H9 (cell line): ENCODE results near the gene ARFGAP2. TPM values are rescaled to one million over a fixed set of nuclear protein-coding genes. Genes with fewer than 3 reads are reported as not detected.
A peak's percentile ranks its signal among the peaks of the same experiment; 100 is the strongest.

ENCODE experiments used
- DNase-seq: peaks from one replicate; pipeline ENCODE4 v3.0.0-alpha.2; 2017
- H2AFZ ChIP-seq: one replicate; pipeline ENCODE4 v1.6.1; 2013; ENCODE audit warnings: mild to moderate bottlenecking, low read length, control low read depth, moderate library complexity
- H2AK5ac ChIP-seq: 2 replicates; pipeline ENCODE4 v1.6.1; 2013; ENCODE audit warnings: low read length, control low read depth, mixed read lengths; ENCODE audit not compliant: insufficient read length
- H2BK120ac ChIP-seq: one replicate; pipeline ENCODE4 v1.6.1; 2013; ENCODE audit warnings: low read depth, mild to moderate bottlenecking, low read length, control low read depth, inconsistent platforms; ENCODE audit not compliant: poor library complexity, severe bottlenecking
- H2BK12ac ChIP-seq: 2 replicates; pipeline ENCODE4 v1.6.1; 2013; ENCODE audit warnings: low read length, control low read depth, mixed read lengths, low read depth; ENCODE audit not compliant: insufficient read length
- H2BK15ac ChIP-seq: 2 replicates; pipeline ENCODE4 v1.6.1; 2013; ENCODE audit warnings: low read depth, low read length, control low read depth
- H2BK20ac ChIP-seq: one replicate; pipeline ENCODE4 v1.6.1; 2013; ENCODE audit warnings: low read depth, mild to moderate bottlenecking, low read length, control low read depth, inconsistent platforms; ENCODE audit not compliant: poor library complexity, severe bottlenecking
- H2BK5ac ChIP-seq: 2 replicates; pipeline ENCODE4 v1.6.1; 2013; ENCODE audit warnings: low read length, control low read depth, mixed read lengths; ENCODE audit not compliant: insufficient read length
- H3K14ac ChIP-seq: 2 replicates; pipeline ENCODE4 v1.6.1; 2013; ENCODE audit warnings: low read length, control low read depth; ENCODE audit not compliant: insufficient read depth
- H3K18ac ChIP-seq: 2 replicates; pipeline ENCODE4 v1.6.1; 2013; ENCODE audit warnings: low read depth, mild to moderate bottlenecking, mixed read lengths, low read length, control low read depth; ENCODE audit not compliant: insufficient read length
- H3K23ac ChIP-seq: 2 replicates; pipeline ENCODE4 v1.6.1; 2013; ENCODE audit warnings: low read length, control low read depth, mixed read lengths, low read depth; ENCODE audit not compliant: insufficient read length
- H3K23me2 ChIP-seq: 2 replicates; pipeline ENCODE4 v1.6.1; 2013; ENCODE audit warnings: low read depth, mild to moderate bottlenecking, mixed read lengths, low read length, control low read depth; ENCODE audit not compliant: insufficient read length, poor library complexity, severe bottlenecking
- H3K27ac ChIP-seq: 2 replicates; pipeline ENCODE4 v1.5.1; 2013; ENCODE audit warnings: low read length, control low read depth, mixed read lengths, low read depth; ENCODE audit not compliant: insufficient read length
- H3K27me3 ChIP-seq: 2 replicates; pipeline ENCODE4 v1.6.1; 2013; ENCODE audit warnings: low read length, control low read depth, inconsistent platforms; ENCODE audit not compliant: insufficient read depth
- H3K4ac ChIP-seq: 2 replicates; pipeline ENCODE4 v1.6.1; 2013; ENCODE audit warnings: low read depth, mild to moderate bottlenecking, control low read depth, inconsistent platforms, low read length, moderate library complexity
- H3K4me1 ChIP-seq: 2 replicates; pipeline ENCODE4 v1.6.1; 2013; ENCODE audit warnings: low read length, control low read depth, inconsistent platforms; ENCODE audit not compliant: insufficient read depth
- H3K4me2 ChIP-seq: 2 replicates; pipeline ENCODE4 v1.6.1; 2013; ENCODE audit warnings: low read length, control low read depth, mixed read lengths; ENCODE audit not compliant: insufficient read length, insufficient read depth
- H3K56ac ChIP-seq: 2 replicates; pipeline ENCODE4 v1.6.1; 2013; ENCODE audit warnings: low read depth, mild to moderate bottlenecking, mixed read lengths, low read length, control low read depth; ENCODE audit not compliant: insufficient read length
- H3K79me1 ChIP-seq: 2 replicates; pipeline ENCODE4 v1.6.1; 2013; ENCODE audit warnings: low read depth, mild to moderate bottlenecking, moderate library complexity, low read length, control low read depth, inconsistent platforms; ENCODE audit not compliant: insufficient read depth, poor library complexity, severe bottlenecking
- H3K79me2 ChIP-seq: 2 replicates; pipeline ENCODE4 v1.6.1; 2013; ENCODE audit warnings: low read length, control low read depth, inconsistent platforms; ENCODE audit not compliant: insufficient read depth
- H3K9ac ChIP-seq: 2 replicates; pipeline ENCODE4 v1.6.1; 2013; ENCODE audit warnings: low read length, control low read depth, mixed read lengths; ENCODE audit not compliant: insufficient read length; ENCODE audit errors: extremely low read depth
- H3K9me3 ChIP-seq: one replicate; pipeline ENCODE4 v1.6.1; 2013; ENCODE audit warnings: low read depth, low read length, inconsistent platforms; ENCODE audit not compliant: control insufficient read depth
- H3T11ph ChIP-seq: one replicate; pipeline ENCODE4 v1.6.1; 2013; ENCODE audit warnings: mild to moderate bottlenecking, low read length, control low read depth, inconsistent platforms
- H4K20me1 ChIP-seq: one replicate; pipeline ENCODE4 v1.6.1; 2013; ENCODE audit not compliant: control insufficient read depth, insufficient read length, insufficient read depth
- H4K5ac ChIP-seq: 2 replicates; pipeline ENCODE4 v1.6.1; 2013; ENCODE audit warnings: low read depth, mild to moderate bottlenecking, mixed read lengths, low read length, control low read depth; ENCODE audit not compliant: insufficient read length
- H4K8ac ChIP-seq: replicated peaks from 2 replicates; pipeline ENCODE4 v1.6.1; 2013; ENCODE audit warnings: low read length, control low read depth, mixed read lengths, low read depth; ENCODE audit not compliant: insufficient read length
- H4K91ac ChIP-seq: 2 replicates; pipeline ENCODE4 v1.6.1; 2013; ENCODE audit warnings: low read depth, mild to moderate bottlenecking, moderate library complexity, mixed read lengths, low read length, control low read depth; ENCODE audit not compliant: insufficient read length
- H3K27ac Mint-ChIP-seq, 3 experiments: 2 replicates in 2 of 3; 3 replicates in 1 of 3; pipeline ENCODE4 v1.8.0; 2020 to 2021; ENCODE audit warnings: mixed read lengths in 3 of 3, mild to moderate bottlenecking in 1 of 3, moderate library complexity in 1 of 3
- H3K27me3 Mint-ChIP-seq: 2 replicates; pipeline ENCODE4 v1.8.0; 2021; ENCODE audit warnings: low read depth, mild to moderate bottlenecking, moderate library complexity, mixed read lengths
- H3K36me3 Mint-ChIP-seq, 3 experiments: 2 replicates in 2 of 3; 3 replicates in 1 of 3; pipeline ENCODE4 v1.8.0; 2020 to 2021; ENCODE audit warnings: low read depth in 3 of 3, mixed read lengths in 3 of 3; ENCODE audit not compliant: insufficient read depth in 1 of 3
- H3K4me1 Mint-ChIP-seq, 2 experiments: 2 replicates each; pipeline ENCODE4 v1.8.0; 2020; ENCODE audit warnings: mixed read lengths in 2 of 2
- H3K4me3 Mint-ChIP-seq, 2 experiments: 2 replicates in 1 of 2; 3 replicates in 1 of 2; pipeline ENCODE4 v1.8.0; 2020 to 2021; ENCODE audit warnings: mild to moderate bottlenecking in 2 of 2, mixed read lengths in 2 of 2, moderate library complexity in 1 of 2
- H3K9me3 Mint-ChIP-seq, 2 experiments: 2 replicates in 1 of 2; 3 replicates in 1 of 2; pipeline ENCODE4 v1.8.0; 2020; ENCODE audit warnings: mild to moderate bottlenecking in 2 of 2, mixed read lengths in 2 of 2, moderate library complexity in 1 of 2
- CTCF ChIP-seq: fragments of 200-600 bp; sonication (generic); conservative IDR thresholded peaks from 3 replicates; pipeline ENCODE4 v1.8.0; 2021; ENCODE audit warnings: antibody characterized with exemption, mild to moderate bottlenecking
- WGBS: extraction: QIAGEN DNeasy Blood & Tissue Kit; methylation state at CpG from one replicate; pipeline ENCODE4 v1.1.7; 2013; ENCODE audit warnings: missing lambda C conversion rate, low lambda C conversion rate, mixed read lengths; ENCODE audit not compliant: insufficient read length; ENCODE audit errors: extremely low coverage; 5-methylcytosine and 5-hydroxymethylcytosine counted together
- total RNA-seq: library from RNA; stranded (reverse); gene quantifications from 2 replicates; pipeline ENCODE4 v1.2.1, GENCODE V29; 2021

Gene ARFGAP2
- total RNA-seq, 1 experiment from 2014 or later: 72.3 TPM

DNA sequence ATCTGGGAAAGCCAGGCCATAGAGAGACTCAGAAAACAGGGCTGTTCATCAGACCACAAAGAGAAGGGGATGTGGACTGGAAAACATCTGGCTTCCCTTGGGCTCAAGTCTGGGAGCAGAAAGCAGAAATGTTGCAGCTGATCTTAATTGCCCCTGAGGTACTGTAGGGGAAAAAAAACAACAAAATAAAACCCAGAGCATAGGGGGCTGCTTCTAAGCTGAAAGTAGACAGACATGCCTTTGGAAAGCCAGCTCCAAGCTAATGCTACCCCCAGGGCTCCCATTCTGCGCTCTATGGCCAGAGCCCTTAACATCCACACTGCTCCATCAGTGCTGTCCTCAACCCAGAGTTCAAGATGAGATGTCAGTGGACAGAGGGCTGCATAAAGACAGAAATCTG is 11.6 kb upstream of the ARFGAP2 start:
- peaks cover 18 to 29% of the 10 kb centered on the region in 2 experiments for H3K4me1 Mint-ChIP-seq
- Histone ChIP-seq H4K91ac (no peak overlapping the region), H4K20me1 (no peaks in the 10 kb centered on the region), H2BK12ac (no peak overlapping the region), H4K8ac (no peak overlapping the region), H3K9me3 (no peaks in the 10 kb centered on the region), H2BK15ac (no peak overlapping the region), H4K5ac (no peak overlapping the region), H3K56ac (no peak overlapping the region), H2BK5ac (no peak overlapping the region), H3K9ac (no peak overlapping the region), H3K18ac (no peak overlapping the region), H3K79me2 (no peaks in the 10 kb centered on the region), H2AK5ac (no peak overlapping the region), H3T11ph (no peak overlapping the region), H3K14ac (no peak overlapping the region), H2BK20ac (no peak overlapping the region), H3K79me1 (no peaks in the 10 kb centered on the region), H3K23me2 (peaks cover 14% of the 10 kb centered on the region), H3K23ac (no peak overlapping the region), H3K27ac (no peak overlapping the region), H2BK120ac (no peak overlapping the region), H3K27me3 (no peaks in the 10 kb centered on the region), H2AFZ (no peak overlapping the region), H3K4me1 (no peaks in the 10 kb centered on the region), H3K4me2 (no peak overlapping the region), H3K4ac (no peak overlapping the region)
- peaks cover 0 to 6% (median 5%) of the 10 kb centered on the region in 3 experiments; a peak in 4 of 7 replicates for H3K36me3 Mint-ChIP-seq
- no peak overlapping the region for H3K27ac Mint-ChIP-seq
- no peak for DNase-seq
- peak overlapping the region; percentile 71 to 91; a peak in 2 of 5 replicates for H3K4me3 Mint-ChIP-seq
- H3K9me3 Mint-ChIP-seq: no peaks in the 10 kb centered on the region
- WGBS: no CpG with 5 or more reads among the region's 1 CpG
- no peak for TF ChIP-seq CTCF
- H3K27me3 Mint-ChIP-seq: peaks cover 28% of the 10 kb centered on the region
